ENCODE results near the gene AKR1C4. TPM values are rescaled to one million over a fixed set of nuclear protein-coding genes. Genes with fewer than 3 reads are reported as not detected.

The AKR1C4 gene
- total and polyA plus RNA-seq, 2 of the 8 experiments (the other 6 are each of a cell fraction or from before 2014, with no cell fraction given), result not detected

GRCh38 chr10:5147981-5148677 is 48.5 kb upstream of the AKR1C4 start:
- Histone ChIP-seq H3K56ac (replicated peaks; ENCODE audit: insufficient read length, low read depth, low read length) (no peak overlapping the region), H4K20me1 (replicated peaks in 1 of 2; ENCODE audit: control insufficient read depth in 1 of 2, insufficient read depth in 2 of 2, low read length in 2 of 2) (no peaks in the 10 kb centered on the region), H3K4me1 (replicated peaks in 1 of 4; ENCODE audit: control insufficient read depth in 3 of 4, insufficient read depth in 4 of 4, low read length in 3 of 4) (no peaks in the 10 kb centered on the region), H2BK5ac (ENCODE audit: low read depth, low read length) (no peak overlapping the region), H2BK12ac (ENCODE audit: low read depth, low read length) (no peak overlapping the region), H4K91ac (replicated peaks; ENCODE audit: insufficient read length, low read length) (no peak overlapping the region), H4K8ac (ENCODE audit: extremely low read depth, insufficient read depth, low read length) (no peak overlapping the region), H2AK5ac (ENCODE audit: low read depth, low read length) (no peak overlapping the region), H2BK120ac (replicated peaks; ENCODE audit: low read depth, low read length) (no peak overlapping the region), H3K14ac (ENCODE audit: insufficient read length) (no peak overlapping the region), H3K9me3 (ENCODE audit: insufficient read depth in 2 of 2, low read depth in 1 of 2, low read length in 1 of 2) (peaks cover 12 to 20% of the 10 kb centered on the region in 2 experiments; a peak in 2 of 4 replicates), H3K23me2 (ENCODE audit: low read depth, low read length) (no peaks in the 10 kb centered on the region), H2AFZ (ENCODE audit: low read length) (no peak overlapping the region), H4K5ac (ENCODE audit: insufficient read length, low read depth, low read length) (no peak overlapping the region), H3K79me1 (ENCODE audit: low read depth, low read length) (no peaks in the 10 kb centered on the region), H3K36me3 (ENCODE audit: control insufficient read depth in 2 of 4, insufficient read depth in 4 of 4, low read length in 3 of 4) (no peaks in the 10 kb centered on the region), H3K27me3 (replicated peaks in 1 of 4; ENCODE audit: control insufficient read depth in 3 of 4, extremely low read depth in 1 of 4, insufficient read depth in 3 of 4, low read length in 3 of 4) (no peaks in the 10 kb centered on the region), H3K4me3 (ENCODE audit: extremely low read depth in 1 of 4, insufficient read depth in 2 of 4, low read depth in 3 of 4, low read length in 4 of 4) (no peak overlapping the region), H3K27ac (ENCODE audit: low read depth, low read length) (no peak overlapping the region), H3K4ac (replicated peaks; ENCODE audit: insufficient read length, low read depth, low read length) (no peak overlapping the region), H2BK15ac (ENCODE audit: low read length) (no peak overlapping the region), H2BK20ac (ENCODE audit: low read length) (no peak overlapping the region), H3K4me2 (ENCODE audit: insufficient read depth in 1 of 2, low read depth in 2 of 2, low read length in 2 of 2) (no peak overlapping the region), H3K23ac (ENCODE audit: insufficient read length) (no peak overlapping the region), H3K79me2 (ENCODE audit: control insufficient read depth in 1 of 2, insufficient read depth in 2 of 2, low read length in 2 of 2) (no peaks in the 10 kb centered on the region), H3K9ac (replicated peaks in 1 of 4; ENCODE audit: extremely low read depth in 1 of 4, low read depth in 3 of 4, low read length in 3 of 4) (no peak overlapping the region), H3K18ac (ENCODE audit: extremely low read depth, low read length) (no peak overlapping the region)
- TF ChIP-seq POLR2AphosphoS5 (IDR thresholded peaks at IDR 0.05; ENCODE audit: low read depth, low read length), result no peak
- TF ChIP-seq ATF3 (IDR thresholded peaks at IDR 0.05; ENCODE audit: insufficient read depth, low read depth, low read length), result no peak
- TF ChIP-seq GTF2F1 (IDR thresholded peaks at IDR 0.05; ENCODE audit: borderline replicate concordance, low read depth, low read length), result no peak
- no peak for TF ChIP-seq RFX5 (IDR thresholded peaks at IDR 0.05; ENCODE audit: borderline replicate concordance, low read depth, low read length)
- TF ChIP-seq POU5F1 (IDR thresholded peaks at IDR 0.05; ENCODE audit: low read depth, low read length), result no peak
- TF ChIP-seq KDM4A (IDR thresholded peaks at IDR 0.05; ENCODE audit: low read depth, low read length, severe bottlenecking), result no peak
- no peak for TF ChIP-seq YY1 (IDR thresholded peaks at IDR 0.05; ENCODE audit: low read depth, low read length)
- TF ChIP-seq SRF (IDR thresholded peaks at IDR 0.05; ENCODE audit: low read depth, low read length), result no peak
- no peak for TF ChIP-seq SP1 (IDR thresholded peaks at IDR 0.05; ENCODE audit: low read depth, low read length)
- no peak for TF ChIP-seq CTBP2 (IDR thresholded peaks at IDR 0.05; ENCODE audit: borderline replicate concordance, insufficient read depth, insufficient read length, low read length)
- no peak for TF ChIP-seq TAF1 (IDR thresholded peaks at IDR 0.05; ENCODE audit: low read depth, low read length)
- ChIA-PET CTCF (ENCODE audit: partially characterized antibody) (no interaction called here), POLR2A (ENCODE audit: partially characterized antibody) (no interaction called here)
- 66% methylated on average over 3 of the region's 3 CpGs; no CpG with 5 or more reads in 1 of the 2 experiments for WGBS, 2 experiments (ENCODE audit: extremely low coverage in 1 of 2, insufficient coverage in 1 of 2, insufficient read length in 1 of 2, insufficient replicate concordance in 2 of 2, low coverage in 1 of 2, low lambda C conversion rate in 2 of 2, missing lambda C conversion rate in 1 of 2)
- DNase-seq (ENCODE audit: low read depth in 1 of 2, low spot score in 2 of 2), result no peak
- FAIRE-seq, result no peak

Data from H1 (cell line).